ENCODE results near the gene MMD.

MMD gene

DNA sequence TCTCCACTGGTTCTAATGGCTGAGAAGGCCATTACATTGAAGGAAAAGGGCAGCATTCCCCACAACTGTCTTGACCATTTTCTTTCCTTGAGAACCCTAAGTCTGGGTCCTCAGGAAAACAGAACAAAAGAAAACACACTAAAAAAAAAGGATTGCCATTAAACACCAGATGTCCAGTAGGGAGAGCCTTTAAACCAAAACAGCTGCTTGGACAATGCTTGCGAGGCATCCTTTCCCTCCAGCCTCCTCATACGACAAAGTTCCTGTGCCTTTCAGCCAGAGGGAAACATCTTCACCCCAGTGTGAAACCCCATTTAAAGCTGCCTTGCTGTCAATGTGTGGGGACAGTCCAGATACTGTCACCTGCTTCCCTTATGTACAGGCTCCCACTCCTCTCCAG lies 74.3 kb downstream of the MMD start:
- no peak for DNase-seq

DNA sequence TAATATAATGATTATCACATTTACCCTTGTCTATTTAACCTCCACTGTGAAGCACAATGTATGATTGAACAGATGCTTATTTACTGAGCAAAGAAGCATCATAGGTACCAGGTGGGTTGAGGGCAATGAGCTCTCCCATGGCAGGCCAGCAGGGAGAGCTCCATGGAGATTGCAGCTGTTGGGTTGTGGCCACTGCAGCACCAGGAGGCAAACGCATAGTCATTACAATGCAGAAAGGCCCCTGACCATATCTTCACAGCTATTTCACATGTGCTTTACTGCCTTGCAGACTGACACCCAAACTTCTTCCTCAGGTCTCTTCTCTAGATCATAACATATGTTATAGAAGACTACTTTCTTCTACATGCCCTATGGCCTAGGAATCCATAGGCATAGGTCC lies 75.0 kb downstream of the MMD start:
- DNase-seq: no peak

- DNase-seq: no peak
Observed at GRCh38 chr17:55345132-55345531, 76.5 kb downstream of the MMD start.

DNA sequence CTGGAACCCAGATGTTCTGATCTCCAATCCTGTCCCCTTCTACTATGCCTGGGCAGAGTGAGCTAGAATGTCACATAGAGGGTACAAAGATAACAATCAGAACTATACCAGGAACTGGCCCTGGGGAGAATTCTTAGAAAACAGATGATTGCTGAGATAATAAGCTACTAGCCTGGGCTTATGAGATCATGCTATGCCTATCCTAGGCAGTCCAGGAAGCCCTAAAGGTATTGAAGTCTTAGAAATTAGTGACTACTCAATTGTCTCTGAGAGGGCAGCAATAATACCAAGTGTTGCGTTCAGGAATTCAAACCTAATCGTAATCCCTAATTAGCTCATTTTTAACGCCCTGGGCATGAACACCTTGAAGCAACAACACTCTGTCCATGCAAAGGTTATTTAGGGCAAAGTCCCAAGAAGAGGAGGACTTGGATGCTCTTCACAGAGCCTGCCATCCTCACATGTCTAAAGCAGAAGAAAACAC lies 77.1 kb downstream of the MMD start:
- no peak for DNase-seq

GRCh38 chr17:55343900-55344513 lies 77.6 kb downstream of the MMD start:
- DNase-seq: no peak

- DNase-seq: no peak
Observed at GRCh38 chr17:55342800-55343585, 78.6 kb downstream of the MMD start.

Data from inflammatory macrophage (primary cell).